Activated T-cell treated with anti-CD3 and anti-CD28 coated beads, Interleukin-2, amount 50 U/mL, for 48 hours (primary cell): ENCODE measurements around the gene FAM8A1.

Experiments
- DNase-seq, 2 experiments: peaks; one replicate each; pipeline ENCODE4 v3.0.0-alpha.2; 2020

Gene FAM8A1

DNA sequence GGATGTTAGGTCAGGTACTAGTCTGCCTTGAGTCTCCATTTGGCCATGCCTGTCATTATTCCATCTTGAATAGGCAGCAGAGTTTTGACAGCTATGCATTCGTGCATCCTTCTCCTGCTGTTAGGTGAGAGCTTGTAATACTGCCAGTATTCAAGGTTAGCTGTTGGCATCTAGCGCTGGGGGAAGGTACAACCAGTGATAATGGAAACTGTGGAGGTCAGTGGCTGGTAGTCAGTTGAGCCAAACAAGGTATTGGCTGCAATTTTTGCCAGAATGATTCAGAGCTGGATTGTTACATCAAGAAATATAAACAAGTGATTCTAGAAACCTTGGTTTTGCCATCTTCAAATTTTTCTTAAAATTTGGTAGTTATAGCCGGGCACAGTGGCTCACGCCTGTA is 6.5 kb downstream of the FAM8A1 start:
- DNase-seq = no peak

DNA sequence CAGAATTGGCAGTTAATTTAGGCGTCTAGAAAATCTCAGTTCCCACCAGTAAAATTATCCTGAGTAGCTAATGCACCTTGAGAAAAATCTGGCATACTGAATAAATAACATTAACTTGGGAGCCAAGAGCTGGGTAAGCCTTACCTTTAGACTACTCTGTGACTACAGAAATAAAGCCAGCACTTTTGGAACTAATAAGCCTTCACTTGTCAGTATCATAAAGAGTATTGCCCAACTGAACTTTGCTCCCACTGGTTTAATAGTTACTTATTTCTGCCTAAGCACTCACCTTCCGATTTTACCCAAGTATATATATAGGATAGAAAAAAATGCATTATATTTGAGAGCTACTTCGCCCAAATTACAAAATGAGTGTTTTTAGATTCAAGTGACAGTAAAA is 10.7 kb downstream of the FAM8A1 start:
- DNase-seq = no peak

GRCh38 chr6:17612048-17612447 is 11.9 kb downstream of the FAM8A1 start:
- no peak for DNase-seq

DNA sequence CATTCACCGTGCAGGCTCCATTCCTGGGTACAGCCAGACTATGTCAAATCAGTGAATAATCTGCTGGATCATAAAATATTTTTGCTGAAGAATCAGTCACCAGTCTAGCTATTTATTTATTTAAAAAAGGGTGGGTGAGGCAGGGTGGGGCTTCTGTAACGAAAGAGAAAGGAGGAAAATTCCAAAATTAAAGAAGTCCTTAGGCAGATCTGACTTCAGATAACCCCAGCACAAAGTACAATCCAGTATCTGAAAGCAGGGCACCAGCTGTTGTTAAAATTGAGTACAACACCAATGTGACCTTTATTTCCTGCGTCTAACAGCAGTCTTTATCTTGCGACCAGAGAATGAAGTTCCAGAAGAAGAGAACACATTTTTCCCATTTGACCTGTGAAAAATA is 15.7 kb downstream of the FAM8A1 start:
- DNase-seq = no peak

DNA sequence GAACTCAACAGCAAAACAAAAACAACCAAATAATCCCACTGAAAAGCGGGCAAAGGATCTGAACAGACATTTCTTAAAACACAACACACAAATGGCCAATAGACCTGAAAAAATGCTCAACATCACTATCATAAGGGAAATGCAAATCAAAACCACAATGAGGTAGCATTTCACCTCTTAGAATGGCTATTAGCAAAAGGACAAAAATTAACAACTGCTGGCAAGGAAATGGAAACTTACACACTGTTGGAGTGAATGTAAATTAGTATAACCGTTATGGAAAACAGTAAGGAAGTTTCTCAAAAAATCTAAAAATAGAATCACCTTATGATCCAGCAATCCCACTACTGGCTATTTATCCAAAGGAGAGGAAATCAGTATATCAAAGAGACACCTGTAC is 20.9 kb downstream of the FAM8A1 start:
- DNase-seq = no peak

DNA sequence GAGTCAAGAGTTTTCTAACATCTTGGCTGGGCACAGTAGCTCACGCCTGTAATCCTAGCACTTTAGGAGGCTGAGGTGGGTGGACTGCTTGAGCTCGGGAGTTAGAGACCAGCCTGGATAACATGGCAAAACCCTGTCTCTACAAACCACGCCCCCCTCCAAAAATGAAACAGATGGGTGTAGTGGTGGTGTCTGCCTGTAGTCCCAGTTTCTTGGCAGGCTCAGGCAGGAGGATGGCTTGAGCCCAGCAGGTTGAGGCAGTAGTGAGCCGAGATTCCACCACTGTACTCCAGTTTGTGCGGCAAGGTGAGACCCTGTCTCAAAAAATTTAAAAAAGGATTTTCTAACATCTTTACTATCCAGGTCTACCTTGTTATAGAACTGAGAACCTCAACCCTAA is 22.0 kb downstream of the FAM8A1 start:
- DNase-seq = no peak

DNA sequence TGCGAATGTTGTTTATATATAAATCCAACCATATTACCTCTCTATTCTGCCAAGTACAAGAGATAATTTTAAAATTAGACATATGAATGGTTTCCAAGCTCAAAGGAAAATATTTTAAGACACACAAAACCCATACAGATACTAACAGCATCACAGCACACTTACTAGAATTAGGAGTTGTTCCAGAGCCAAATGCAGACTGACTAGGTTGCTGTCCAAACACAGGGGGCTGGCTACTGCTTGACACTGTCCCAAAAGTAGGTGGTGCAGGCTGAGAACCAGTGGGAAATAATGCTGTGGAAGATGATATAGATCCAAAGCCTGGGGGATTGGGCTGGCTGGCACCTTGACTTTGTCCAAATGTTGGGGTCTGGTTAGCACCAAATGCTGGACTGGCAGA is 24.3 kb downstream of the FAM8A1 start:
- no peak for DNase-seq

DNA sequence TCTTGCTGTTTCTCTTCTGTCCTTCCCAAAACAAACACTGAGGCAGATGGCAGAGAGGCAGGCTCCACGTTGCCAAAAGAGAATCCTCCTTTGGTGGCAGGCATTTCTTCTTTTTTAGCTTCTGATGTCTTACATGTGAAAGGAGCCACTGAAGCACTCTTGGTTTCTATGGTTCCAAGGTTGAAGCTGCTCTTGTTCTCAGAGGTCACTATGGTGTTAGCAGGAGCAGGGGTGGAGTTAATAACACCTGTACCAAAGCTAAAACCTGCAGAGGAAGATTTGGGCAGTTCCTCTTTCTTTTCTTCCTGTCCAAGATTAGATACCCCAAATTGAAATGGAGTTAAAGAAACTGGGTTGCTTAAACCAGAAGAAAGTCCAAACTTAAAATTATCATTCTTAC is 28.8 kb downstream of the FAM8A1 start:
- DNase-seq = no peak

- no peak for DNase-seq
These were observed 29.9 kb downstream of the FAM8A1 start for GRCh38 chr6:17629824-17630510.

DNA sequence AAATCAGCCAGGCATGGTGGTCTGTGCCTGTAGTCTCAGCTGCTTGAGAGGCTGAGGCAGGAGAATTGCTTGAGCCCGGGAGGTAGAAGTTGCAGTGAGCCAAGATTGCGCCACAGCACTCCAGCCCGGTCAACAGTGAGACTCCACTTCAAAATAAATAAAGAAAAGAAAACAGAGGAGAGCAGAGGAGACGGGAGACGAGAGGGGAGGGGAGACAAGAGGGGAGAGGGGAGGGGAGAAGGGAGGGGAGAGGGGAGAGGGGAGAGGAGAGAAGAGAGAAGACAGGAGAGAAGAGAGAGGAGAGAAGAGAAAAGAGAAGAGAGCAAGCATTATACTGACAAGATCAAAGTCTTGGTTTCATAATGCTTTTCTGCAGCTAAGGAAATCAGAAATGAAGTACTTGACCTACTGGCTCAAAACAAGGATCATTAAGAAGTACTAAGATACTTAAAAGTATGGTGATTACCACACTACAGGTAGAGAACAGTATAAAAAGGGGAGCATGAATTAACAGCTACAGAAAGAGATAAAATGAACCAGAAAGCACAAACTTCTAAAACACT is 30.5 kb downstream of the FAM8A1 start:
- no peak for DNase-seq

- DNase-seq = no peak
These were observed 32.8 kb downstream of the FAM8A1 start for GRCh38 chr6:17632934-17633333.

- no peak for DNase-seq
These were observed 33.5 kb downstream of the FAM8A1 start for GRCh38 chr6:17633465-17634188.

- no peak for DNase-seq
These were observed 35.5 kb downstream of the FAM8A1 start for GRCh38 chr6:17635568-17635967.

DNA sequence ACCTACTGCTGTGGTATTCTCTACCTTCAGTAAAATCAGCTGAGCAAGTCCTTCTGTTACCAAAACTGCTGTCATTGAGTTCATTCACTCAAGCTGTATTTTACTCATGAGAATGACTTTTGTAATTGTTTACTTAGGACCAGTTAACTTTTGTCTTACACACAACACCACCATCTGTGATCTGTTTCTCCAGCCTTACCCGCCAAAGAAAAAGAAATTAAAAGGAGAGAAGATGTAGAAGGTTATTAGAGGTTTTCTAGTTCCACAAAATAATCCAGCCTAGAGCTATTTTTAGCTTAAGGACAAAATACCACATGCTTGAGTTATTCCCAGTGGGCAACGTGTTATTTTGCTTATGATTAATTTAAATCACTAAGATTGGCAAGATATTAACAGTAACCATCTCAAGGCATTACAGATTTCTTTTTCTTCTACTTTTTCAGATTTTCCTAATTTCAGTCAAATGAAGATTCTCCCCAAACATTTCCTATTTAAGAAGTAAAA is 38.2 kb downstream of the FAM8A1 start:
- no peak for DNase-seq

- no peak for DNase-seq
These were observed 40.4 kb downstream of the FAM8A1 start for GRCh38 chr6:17640477-17640917.

DNA sequence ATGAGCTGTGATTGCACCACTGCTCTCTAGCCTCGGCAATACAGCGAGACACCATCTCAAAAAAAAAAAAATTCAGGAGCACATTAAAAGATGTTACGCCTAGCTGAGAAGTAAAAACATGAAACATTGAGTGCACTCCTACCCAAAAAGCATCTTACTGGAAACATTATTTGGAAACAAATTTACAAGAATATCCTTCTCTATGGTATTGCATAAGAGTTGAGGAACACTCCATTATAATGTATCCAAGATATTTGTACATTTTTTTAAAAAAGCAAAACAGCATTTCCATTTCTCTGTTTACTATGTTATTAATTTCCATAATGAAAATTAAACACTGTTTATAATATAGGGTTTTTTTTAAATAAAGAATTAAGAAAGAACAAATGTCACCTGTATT is 48.6 kb downstream of the FAM8A1 start:
- no peak for DNase-seq

- no peak for DNase-seq
These were observed 50.7 kb downstream of the FAM8A1 start for GRCh38 chr6:17650656-17651309.

- DNase-seq = no peak
These were observed 53.2 kb downstream of the FAM8A1 start for GRCh38 chr6:17653198-17653882.

DNA sequence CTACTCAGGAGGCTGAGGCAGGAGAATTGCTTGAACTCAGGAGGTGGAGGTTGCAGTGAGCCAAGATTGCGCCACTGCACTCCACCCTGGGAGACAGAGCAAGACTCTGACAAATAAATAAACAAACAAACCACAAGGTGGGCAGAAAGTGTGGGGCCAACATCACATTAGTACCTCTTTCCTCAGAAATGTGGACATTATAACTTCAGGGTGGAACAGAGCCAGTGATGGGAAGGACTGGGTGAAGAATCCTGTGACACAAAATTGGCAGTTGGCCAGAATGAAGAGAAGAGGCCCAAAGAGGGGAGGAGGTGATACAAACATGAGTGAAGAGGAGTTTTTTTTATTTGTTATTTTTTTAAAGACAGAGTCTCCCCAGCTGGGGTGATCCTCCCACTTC is 56.0 kb downstream of the FAM8A1 start:
- DNase-seq = no peak

DNA sequence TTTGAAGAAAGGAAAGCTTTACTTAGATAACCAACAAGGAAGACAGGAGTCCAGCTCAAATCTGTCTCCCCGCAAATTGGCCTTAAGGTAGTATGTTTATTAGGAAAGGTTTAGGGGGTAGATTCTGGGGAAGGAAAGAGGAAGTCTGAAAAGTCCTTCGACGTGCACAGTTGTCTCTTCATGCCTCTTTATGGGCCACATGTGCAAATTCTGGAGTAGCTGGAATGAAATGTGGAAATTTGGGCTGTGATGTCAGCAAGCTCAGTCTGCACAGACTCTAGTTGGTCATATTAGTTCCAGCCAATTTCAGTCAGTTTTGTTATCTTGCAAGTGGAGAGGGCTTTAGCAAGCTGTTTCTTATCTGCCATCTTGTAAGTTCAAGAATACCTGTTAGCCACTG is 56.5 kb downstream of the FAM8A1 start:
- DNase-seq = no peak
